Thoracic aorta (tissue), 2 donors: ENCODE data around the gene PTPN23. TPM values are rescaled to one million over a fixed set of nuclear protein-coding genes. Genes with fewer than 3 reads are reported as not detected.

Experiments used
- ATAC-seq: fragments of 150-250 bp; one replicate; pipeline ENCODE4 v1.8.0; 2017; ENCODE audit warnings: low read depth; ENCODE audit not compliant: insufficient number of reproducible peaks, low FRiP score
- DNase-seq: peaks from one replicate; pipeline ENCODE4 v3.0.0-alpha.2; 2020; ENCODE audit warnings: low spot score
- H3K27ac ChIP-seq, 2 donors: fragments of 200-600 bp; sonication (generic); 1 replicate in 1 of 2; 2 replicates in 1 of 2; pipeline ENCODE4 v1.5.1; 2016; ENCODE audit warnings: mild to moderate bottlenecking in 2 of 2, moderate library complexity in 2 of 2
- H3K27me3 ChIP-seq: fragments of 200-600 bp; sonication (generic); replicated peaks from 2 replicates; pipeline ENCODE4 v1.6.0; 2016; ENCODE audit warnings: mild to moderate bottlenecking; ENCODE audit not compliant: insufficient read depth
- H3K36me3 ChIP-seq: fragments of 200-600 bp; sonication (generic); one replicate; pipeline ENCODE4 v1.5.1; 2016
- H3K4me1 ChIP-seq, 2 donors: fragments of 200-600 bp; sonication (generic); 1 replicate in 1 of 2; 2 replicates in 1 of 2; pipeline versions ENCODE4 v1.5.1 to v1.6.0; 2016; ENCODE audit warnings: low read depth in 2 of 2, mild to moderate bottlenecking in 1 of 2; ENCODE audit not compliant: control insufficient read depth in 1 of 2
- H3K4me3 ChIP-seq: fragments of 200-600 bp; sonication (generic); 2 replicates; pipeline ENCODE4 v1.5.1; 2016; ENCODE audit warnings: mild to moderate bottlenecking
- H3K9me3 ChIP-seq: fragments of 200-600 bp; sonication (generic); 2 replicates; pipeline ENCODE4 v1.5.1; 2016
- CTCF ChIP-seq: fragments of 200-600 bp; sonication (generic); IDR thresholded peaks from one replicate; pipeline ENCODE4 v1.5.1; 2019; ENCODE audit warnings: antibody characterized with exemption
- total RNA-seq, 2 donors: library from RNA; depleted of rRNA; stranded (reverse); fragments of >200 nt; gene quantifications; one replicate each; pipeline versions ENCODE4 v1.1.0 to v1.2.3, GENCODE V29; 2016

PTPN23 gene
- total RNA-seq, 2 donors from 2014 or later = 32.2 to 50.4 TPM

- no peak overlapping the region for H3K27ac ChIP-seq
- no peaks in the 10 kb centered on the region for H3K27me3 ChIP-seq
- TF ChIP-seq CTCF = no peak
- H3K36me3 ChIP-seq = peaks cover 29% of the 10 kb centered on the region
- H3K4me3 ChIP-seq = no peak overlapping the region
- no peaks in the 10 kb centered on the region for H3K4me1 ChIP-seq
- DNase-seq = no peak
- H3K9me3 ChIP-seq = no peaks in the 10 kb centered on the region
- ATAC-seq = no peak
These were observed 54.0 kb downstream of the PTPN23 start for GRCh38 chr3:47434849-47435248.

DNA sequence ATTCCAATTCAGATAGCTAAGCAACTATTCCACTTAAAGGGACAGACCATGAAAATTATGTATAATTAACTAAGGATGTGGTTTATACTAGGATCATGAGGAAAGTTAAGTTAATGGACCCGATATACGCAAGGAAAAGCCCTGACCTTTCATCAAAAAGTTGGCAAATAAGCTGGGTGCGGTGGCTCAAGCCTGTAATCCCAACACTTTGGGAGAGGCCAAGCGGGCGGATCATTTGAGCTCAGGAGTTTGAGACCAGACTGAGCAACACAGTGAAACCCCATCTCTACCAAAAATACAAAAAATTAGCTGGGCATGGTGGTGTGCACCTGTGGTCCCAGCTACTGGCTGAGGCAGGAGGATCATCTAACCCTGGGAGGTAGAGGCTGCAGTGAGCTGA is 55.4 kb downstream of the PTPN23 start:
- ATAC-seq (no peak), DNase-seq (no peak)
- peaks cover 26% of the 10 kb centered on the region for H3K36me3 ChIP-seq
- H3K27me3 ChIP-seq = no peaks in the 10 kb centered on the region
- no peaks in the 10 kb centered on the region for H3K9me3 ChIP-seq
- no peaks in the 10 kb centered on the region for H3K4me1 ChIP-seq
- no peak for TF ChIP-seq CTCF
- no peak overlapping the region for H3K27ac ChIP-seq
- no peak overlapping the region for H3K4me3 ChIP-seq

- Histone ChIP-seq H3K4me1 (peaks cover 3 to 26% of the 10 kb centered on the region in 2 donors), H3K36me3 (peaks cover 8% of the 10 kb centered on the region), H3K4me3 (no peak overlapping the region), H3K9me3 (no peaks in the 10 kb centered on the region), H3K27ac (no peak overlapping the region), H3K27me3 (no peaks in the 10 kb centered on the region)
- no peak for ATAC-seq
- TF ChIP-seq CTCF = no peak
- no peak for DNase-seq
These were observed 59.3 kb downstream of the PTPN23 start for GRCh38 chr3:47440131-47440530.

GRCh38 chr3:47441796-47442551 is 61.2 kb downstream of the PTPN23 start:
- peaks cover 3 to 26% of the 10 kb centered on the region in 2 donors for H3K4me1 ChIP-seq
- TF ChIP-seq CTCF = no peak
- ATAC-seq (no peak), DNase-seq (no peak)
- H3K4me3 ChIP-seq = no peak overlapping the region
- H3K9me3 ChIP-seq = no peaks in the 10 kb centered on the region
- peaks cover 8% of the 10 kb centered on the region for H3K36me3 ChIP-seq
- H3K27me3 ChIP-seq = no peaks in the 10 kb centered on the region
- H3K27ac ChIP-seq = peak overlapping the region in 1 of 2 donors; percentile 76

- TF ChIP-seq CTCF = no peak
- DNase-seq = no peak
- Histone ChIP-seq H3K36me3 (peaks cover 8% of the 10 kb centered on the region), H3K4me3 (no peak overlapping the region), H3K27ac (peak overlapping the region; percentile 74 to 76), H3K4me1 (peaks cover 3 to 26% of the 10 kb centered on the region in 2 donors), H3K27me3 (no peaks in the 10 kb centered on the region), H3K9me3 (no peaks in the 10 kb centered on the region)
- ATAC-seq = no peak
These were observed 62.8 kb downstream of the PTPN23 start for GRCh38 chr3:47443611-47443995.
